CD4-positive, alpha-beta T cell treated with Interleukin-6 at 100 ng/mL for 8 hours (primary cell): Measurements from ENCODE around the gene SORBS1.
A peak's percentile ranks its signal among the peaks of the same experiment; 100 is the strongest.

Experiments
- DNase-seq: peaks from one replicate; pipeline ENCODE4 v3.0.0-alpha.2; 2020; ENCODE audit warnings: mixed read lengths, low spot score

The SORBS1 gene

DNA sequence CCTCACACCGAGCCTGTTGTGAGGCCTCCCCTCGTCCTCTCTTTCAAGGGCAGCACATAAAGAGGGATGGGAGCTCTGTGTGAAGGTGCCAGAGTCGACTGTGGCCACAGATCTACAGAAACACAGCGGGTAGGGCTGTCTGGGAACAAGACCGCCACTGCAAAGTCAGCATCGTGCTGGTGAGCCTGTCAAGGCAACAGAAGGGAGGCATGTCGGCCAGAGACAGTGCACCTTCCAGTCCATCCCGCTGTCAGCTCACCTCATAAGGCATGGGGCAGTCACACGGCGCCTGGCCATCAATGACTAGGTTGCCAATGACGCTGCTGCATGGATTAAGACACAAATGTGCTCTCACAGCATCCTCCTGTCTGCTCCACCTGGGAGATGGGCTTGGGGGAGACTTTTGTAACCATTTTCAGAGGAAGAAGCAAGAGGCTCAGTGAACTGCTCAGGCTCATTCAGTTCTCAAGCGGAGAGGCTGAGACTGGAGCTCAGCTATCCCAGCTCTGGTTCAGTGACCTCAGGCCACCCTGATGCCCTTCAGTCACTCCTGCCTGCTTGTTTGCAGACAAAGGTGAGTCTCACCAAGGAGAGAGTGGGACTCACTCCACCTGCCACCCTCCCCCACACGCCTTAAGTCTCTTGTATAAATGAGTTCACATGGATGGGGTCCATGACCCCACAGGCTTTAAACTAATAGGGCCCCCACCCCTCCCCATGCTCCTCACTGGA is 125.5 kb downstream of the SORBS1 start:
- no peak for DNase-seq

GRCh38 chr10:95434583-95434982 is 126.6 kb downstream of the SORBS1 start:
- no peak for DNase-seq

DNA sequence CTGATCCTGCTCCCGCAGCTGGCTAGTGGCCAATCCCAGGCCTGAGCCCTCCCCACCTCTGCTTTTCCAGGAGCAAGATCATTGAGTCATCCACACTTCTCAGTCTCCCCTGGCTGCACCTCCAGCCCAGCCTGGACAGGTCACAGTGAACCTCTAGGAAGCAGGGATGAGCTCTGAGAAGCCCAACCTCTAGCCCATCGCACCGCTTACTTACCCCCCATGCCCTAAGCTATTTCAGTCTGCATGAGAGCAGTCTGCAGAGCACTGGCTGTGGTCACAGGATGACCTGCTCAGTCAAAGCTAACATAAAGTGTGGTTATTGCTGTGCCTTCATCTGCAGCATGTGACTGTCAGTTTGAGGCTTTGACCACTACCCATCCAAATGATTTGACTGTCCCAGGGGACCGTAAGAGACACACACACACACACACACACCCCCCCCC is 129.2 kb downstream of the SORBS1 start:
- DNase-seq, result no peak

DNA sequence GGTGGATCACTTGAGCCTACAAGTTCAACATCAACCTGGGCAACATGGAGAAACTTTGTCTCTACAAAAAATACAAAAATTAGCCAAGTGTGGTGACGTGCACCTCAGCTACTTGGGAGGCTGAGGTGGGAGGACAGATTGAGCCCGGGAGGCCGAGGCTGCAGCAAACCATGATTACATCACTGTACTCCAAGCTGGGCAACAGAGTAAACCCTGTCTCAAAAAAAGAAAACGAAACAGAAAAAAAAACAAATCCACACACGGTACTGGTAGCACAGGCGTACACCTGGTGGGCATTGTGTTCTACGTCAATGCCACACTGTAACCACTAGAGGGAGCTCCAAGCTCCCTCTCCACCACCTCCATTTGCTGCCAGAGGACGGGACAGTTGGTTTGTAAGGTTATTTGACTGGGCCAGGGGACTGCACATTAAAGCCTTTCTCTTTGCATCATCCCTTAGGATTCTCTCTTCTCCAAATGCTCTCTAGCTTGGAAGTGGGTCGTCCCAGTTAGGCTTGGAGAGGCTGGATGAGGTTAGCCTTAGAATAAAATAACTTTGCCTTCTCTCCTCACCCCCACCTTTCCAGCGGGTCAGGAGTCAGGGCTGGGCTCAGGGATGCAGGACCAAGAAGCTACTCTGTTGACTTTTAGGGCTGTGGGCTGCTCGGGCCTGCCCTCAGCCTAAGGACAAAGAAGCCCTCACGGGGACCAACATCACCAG is 130.8 kb downstream of the SORBS1 start:
- peak; percentile 39 for DNase-seq

- no peak for DNase-seq
Observed at GRCh38 chr10:95429639-95430038, 131.5 kb downstream of the SORBS1 start.

GRCh38 chr10:95428701-95429100 is 132.5 kb downstream of the SORBS1 start:
- no peak for DNase-seq

GRCh38 chr10:95426482-95426881 is 134.7 kb downstream of the SORBS1 start:
- DNase-seq, result no peak

DNA sequence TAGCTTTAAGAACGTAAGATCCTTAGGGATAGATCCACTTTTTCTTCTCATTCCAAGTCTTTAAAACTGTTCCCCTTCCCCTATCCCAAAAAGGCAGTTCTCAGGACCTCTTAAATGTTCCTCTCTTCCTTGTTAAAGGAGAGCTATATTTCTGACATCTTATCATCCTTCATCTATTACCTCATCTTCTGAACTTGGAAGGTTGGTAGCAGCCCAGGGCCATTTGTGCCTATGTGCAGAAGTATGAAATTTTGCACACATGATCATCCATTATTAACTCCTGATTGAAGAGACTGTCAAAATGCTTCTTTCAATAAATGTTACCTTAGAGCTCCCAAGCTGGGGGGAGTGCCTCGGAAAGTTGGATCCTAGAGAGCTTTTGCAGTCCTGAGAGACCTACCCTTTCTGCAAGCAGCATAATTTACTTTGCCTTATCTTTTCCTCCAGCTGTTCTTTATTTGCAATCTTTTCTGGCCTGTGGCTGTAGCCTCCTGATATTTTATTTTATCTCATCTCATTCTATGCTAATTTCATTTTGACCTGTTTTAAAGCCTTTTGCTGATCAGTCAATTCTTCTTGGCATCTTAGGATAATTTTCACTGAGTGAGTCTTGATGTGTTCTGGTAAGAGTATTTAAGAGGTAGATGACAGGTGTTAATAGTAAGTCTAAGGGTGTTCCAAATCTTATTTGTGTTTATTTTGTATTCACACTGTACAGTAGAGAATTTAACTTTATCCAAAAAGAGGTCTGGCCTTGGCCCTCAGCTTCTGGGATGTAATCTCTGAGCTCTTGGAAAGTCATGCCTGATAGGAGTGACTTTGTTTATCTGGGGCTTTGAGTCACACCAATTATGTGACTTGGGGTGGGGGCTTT is 135.3 kb downstream of the SORBS1 start:
- DNase-seq, result no peak

GRCh38 chr10:95423164-95424005 is 137.8 kb downstream of the SORBS1 start:
- DNase-seq, result no peak

GRCh38 chr10:95422233-95422632 is 138.9 kb downstream of the SORBS1 start:
- no peak for DNase-seq

GRCh38 chr10:95421782-95422181 is 139.4 kb downstream of the SORBS1 start:
- no peak for DNase-seq

- no peak for DNase-seq
Observed at GRCh38 chr10:95419399-95419798, 141.8 kb downstream of the SORBS1 start.

DNA sequence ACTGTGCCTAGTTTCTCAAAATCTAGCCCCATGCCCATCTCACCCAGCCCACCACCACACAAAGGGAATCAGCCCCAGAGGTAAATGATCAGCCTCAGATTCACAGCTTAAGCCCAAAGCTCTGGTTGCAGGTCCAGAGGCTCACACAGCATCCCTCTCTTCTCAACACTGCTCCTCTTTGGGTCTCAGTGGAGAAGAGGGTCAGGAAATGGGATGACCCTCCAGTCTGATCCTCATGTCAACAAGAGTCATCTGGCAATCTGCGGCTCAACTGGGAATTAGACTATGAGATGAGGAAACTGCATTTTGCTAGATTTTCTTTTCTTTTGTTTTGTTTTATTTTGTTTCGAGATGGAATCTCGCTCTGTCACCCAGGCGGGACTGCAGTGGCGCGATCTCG is 144.2 kb downstream of the SORBS1 start:
- no peak for DNase-seq

- no peak for DNase-seq
Observed at GRCh38 chr10:95416270-95416669, 144.9 kb downstream of the SORBS1 start.

GRCh38 chr10:95415621-95416031 is 145.5 kb downstream of the SORBS1 start:
- no peak for DNase-seq

- no peak for DNase-seq
Observed at GRCh38 chr10:95414844-95415485, 146.2 kb downstream of the SORBS1 start.

DNA sequence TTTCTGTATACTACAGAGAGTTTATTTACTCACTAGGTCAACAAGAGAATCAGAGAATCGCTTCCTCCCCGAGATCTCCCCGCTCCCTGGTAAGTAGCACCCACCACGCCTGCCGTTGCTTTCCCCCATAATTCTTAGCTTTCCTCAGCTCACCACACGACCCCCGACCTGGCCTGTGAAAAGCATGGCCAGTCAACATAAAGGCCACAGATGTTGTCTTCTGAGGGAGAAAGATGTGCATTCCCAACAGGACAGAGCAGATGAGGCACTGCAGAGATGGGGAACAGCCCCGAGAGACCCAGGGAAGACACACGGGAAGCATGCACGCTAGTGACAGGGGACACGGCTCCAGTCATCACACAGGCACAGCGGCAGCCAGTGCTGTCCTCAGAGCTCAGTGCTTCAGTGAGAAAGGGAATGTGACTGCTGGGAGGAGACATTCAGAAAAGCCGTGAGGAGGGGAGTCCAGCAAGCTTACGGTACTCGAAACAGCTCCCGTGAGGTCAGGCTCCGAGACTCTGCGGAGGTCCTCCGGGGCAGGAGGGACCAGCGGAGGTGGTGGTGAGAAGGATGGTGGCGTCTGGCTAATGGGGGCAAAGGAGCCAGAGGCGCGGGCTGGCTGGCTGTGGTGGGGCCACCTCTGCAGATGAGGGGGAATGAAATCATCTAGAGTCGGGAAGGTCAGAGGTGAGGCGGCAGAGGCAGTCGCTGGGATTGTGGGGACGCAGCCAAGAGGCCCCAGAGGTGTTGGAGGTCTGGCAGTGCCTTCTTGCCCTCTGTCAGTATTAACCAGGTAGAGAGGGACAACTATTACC is 146.9 kb downstream of the SORBS1 start:
- no peak for DNase-seq

DNA sequence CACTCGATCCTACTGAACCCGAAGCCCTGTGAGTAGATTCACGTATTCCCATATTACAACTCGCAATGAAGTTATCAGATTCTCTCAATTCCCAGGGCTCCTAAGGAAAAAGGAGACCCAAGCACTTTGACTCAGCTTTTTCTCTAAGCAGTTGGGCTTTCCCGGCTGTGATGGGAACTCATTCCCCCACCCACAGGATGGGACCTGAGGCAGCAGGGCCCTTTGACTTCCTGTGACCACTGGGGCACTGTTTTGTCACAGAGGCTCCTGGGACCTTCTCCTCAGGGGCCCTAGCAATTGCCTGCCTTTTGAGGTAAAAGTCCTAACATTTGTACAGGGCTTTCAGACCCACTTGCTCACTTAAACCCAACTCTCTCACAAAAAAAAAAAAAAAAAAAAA is 147.6 kb downstream of the SORBS1 start:
- DNase-seq, result no peak

GRCh38 chr10:95411635-95412034 is 149.5 kb downstream of the SORBS1 start:
- DNase-seq, result no peak
